Measurements from ENCODE around the gene ZNF681.

ZNF681 gene

GRCh38 chr19:23799321-23799720 lies 40.6 kb upstream of the ZNF681 start:
- H3K27ac ChIP-seq (ENCODE audit: low read depth, low read length), result no peak overlapping the region
- no peak for TF ChIP-seq CTCF (IDR thresholded peaks at IDR 0.05; ENCODE audit: low read depth, low read length, poor library complexity, severe bottlenecking)
- no peak for TF ChIP-seq EZH2phosphoT487 (IDR thresholded peaks at IDR 0.05; ENCODE audit: borderline replicate concordance, low read length)

GRCh38 chr19:23795462-23795861 lies 36.8 kb upstream of the ZNF681 start:
- Histone ChIP-seq H3K4me3 (ENCODE audit: low read length) (no peak overlapping the region), H3K9me3 (ENCODE audit: control insufficient read depth, insufficient read depth, low read length) (no peaks in the 10 kb centered on the region), H3K79me2 (ENCODE audit: control insufficient read depth, low read length) (no peaks in the 10 kb centered on the region), H3K27me3 (ENCODE audit: control insufficient read depth, low read length) (no peaks in the 10 kb centered on the region), H3F3A (ENCODE audit: control insufficient read depth, insufficient read depth) (no peaks in the 10 kb centered on the region), H3K4me2 (ENCODE audit: low read length) (no peak overlapping the region), H3K36me3 (ENCODE audit: control insufficient read depth, low read length) (no peaks in the 10 kb centered on the region), H4K20me1 (ENCODE audit: control insufficient read depth, insufficient read depth, low read depth, low read length) (no peaks in the 10 kb centered on the region), H3K4me1 (ENCODE audit: control insufficient read depth, low read length) (no peaks in the 10 kb centered on the region), H3K27ac (ENCODE audit: low read depth, low read length) (no peak overlapping the region), H3K9me2 (replicated peaks; ENCODE audit: control insufficient read depth, low read length) (no peaks in the 10 kb centered on the region)
- no peak for TF ChIP-seq CTCF (IDR thresholded peaks at IDR 0.05; ENCODE audit: low read depth, low read length, poor library complexity, severe bottlenecking)
- TF ChIP-seq EZH2phosphoT487 (IDR thresholded peaks at IDR 0.05; ENCODE audit: borderline replicate concordance, low read length), result no peak

More at GRCh38 chr19:23799321-23799720, 40.6 kb upstream of the ZNF681 start:
- Histone ChIP-seq H3K4me1 (ENCODE audit: control insufficient read depth, low read length) (no peaks in the 10 kb centered on the region), H3K79me2 (ENCODE audit: control insufficient read depth, low read length) (no peaks in the 10 kb centered on the region), H3K9me2 (replicated peaks; ENCODE audit: control insufficient read depth, low read length) (no peaks in the 10 kb centered on the region), H3K9me3 (ENCODE audit: control insufficient read depth, insufficient read depth, low read length) (no peaks in the 10 kb centered on the region), H3K36me3 (ENCODE audit: control insufficient read depth, low read length) (no peaks in the 10 kb centered on the region), H3F3A (ENCODE audit: control insufficient read depth, insufficient read depth) (no peaks in the 10 kb centered on the region), H3K27me3 (ENCODE audit: control insufficient read depth, low read length) (no peaks in the 10 kb centered on the region), H3K4me2 (ENCODE audit: low read length) (no peak overlapping the region), H3K4me3 (ENCODE audit: low read length) (no peak overlapping the region), H4K20me1 (ENCODE audit: control insufficient read depth, insufficient read depth, low read depth, low read length) (no peaks in the 10 kb centered on the region)

- no peaks in the 10 kb centered on the region for H3K4me1 ChIP-seq (ENCODE audit: control insufficient read depth, low read length)
- no peak overlapping the region for H3K4me3 ChIP-seq (ENCODE audit: low read length)
- no peaks in the 10 kb centered on the region for H4K20me1 ChIP-seq (ENCODE audit: control insufficient read depth, insufficient read depth, low read depth, low read length)
- no peaks in the 10 kb centered on the region for H3K36me3 ChIP-seq (ENCODE audit: control insufficient read depth, low read length)
- H3F3A ChIP-seq (ENCODE audit: control insufficient read depth, insufficient read depth), result no peaks in the 10 kb centered on the region
- no peak overlapping the region for H3K27ac ChIP-seq (ENCODE audit: low read depth, low read length)
- H3K79me2 ChIP-seq (ENCODE audit: control insufficient read depth, low read length), result no peaks in the 10 kb centered on the region
- TF ChIP-seq EZH2phosphoT487 (IDR thresholded peaks at IDR 0.05; ENCODE audit: borderline replicate concordance, low read length), result no peak
- no peaks in the 10 kb centered on the region for H3K9me2 ChIP-seq (replicated peaks; ENCODE audit: control insufficient read depth, low read length)
- no peaks in the 10 kb centered on the region for H3K27me3 ChIP-seq (ENCODE audit: control insufficient read depth, low read length)
- H3K4me2 ChIP-seq (ENCODE audit: low read length), result no peak overlapping the region
- H3K9me3 ChIP-seq (ENCODE audit: control insufficient read depth, insufficient read depth, low read length), result peaks cover 4% of the 10 kb centered on the region; the same call in 1 of the 2 replicates
These were observed 34.1 kb upstream of the ZNF681 start for GRCh38 chr19:23792784-23793183.

- H3K9me2 ChIP-seq (replicated peaks; ENCODE audit: control insufficient read depth, low read length), result no peaks in the 10 kb centered on the region
- no peaks in the 10 kb centered on the region for H3K36me3 ChIP-seq (ENCODE audit: control insufficient read depth, low read length)
- H3K4me2 ChIP-seq (ENCODE audit: low read length), result no peak overlapping the region
- peaks cover 4% of the 10 kb centered on the region; the same call in 1 of the 2 replicates for H3K9me3 ChIP-seq (ENCODE audit: control insufficient read depth, insufficient read depth, low read length)
- H3K27ac ChIP-seq (ENCODE audit: low read depth, low read length), result no peak overlapping the region
- no peaks in the 10 kb centered on the region for H4K20me1 ChIP-seq (ENCODE audit: control insufficient read depth, insufficient read depth, low read depth, low read length)
- H3K27me3 ChIP-seq (ENCODE audit: control insufficient read depth, low read length), result no peaks in the 10 kb centered on the region
- H3K79me2 ChIP-seq (ENCODE audit: control insufficient read depth, low read length), result no peaks in the 10 kb centered on the region
- H3K4me1 ChIP-seq (ENCODE audit: control insufficient read depth, low read length), result no peaks in the 10 kb centered on the region
- H3F3A ChIP-seq (ENCODE audit: control insufficient read depth, insufficient read depth), result no peaks in the 10 kb centered on the region
- H3K4me3 ChIP-seq (ENCODE audit: low read length), result no peak overlapping the region
- TF ChIP-seq EZH2phosphoT487 (IDR thresholded peaks at IDR 0.05; ENCODE audit: borderline replicate concordance, low read length), result no peak
- no peak for TF ChIP-seq CTCF (IDR thresholded peaks at IDR 0.05; ENCODE audit: low read depth, low read length, poor library complexity, severe bottlenecking)
These were observed 32.2 kb upstream of the ZNF681 start for GRCh38 chr19:23790641-23791488.
